ENCODE measurements around the gene S100A4.

S100A4 gene

DNA sequence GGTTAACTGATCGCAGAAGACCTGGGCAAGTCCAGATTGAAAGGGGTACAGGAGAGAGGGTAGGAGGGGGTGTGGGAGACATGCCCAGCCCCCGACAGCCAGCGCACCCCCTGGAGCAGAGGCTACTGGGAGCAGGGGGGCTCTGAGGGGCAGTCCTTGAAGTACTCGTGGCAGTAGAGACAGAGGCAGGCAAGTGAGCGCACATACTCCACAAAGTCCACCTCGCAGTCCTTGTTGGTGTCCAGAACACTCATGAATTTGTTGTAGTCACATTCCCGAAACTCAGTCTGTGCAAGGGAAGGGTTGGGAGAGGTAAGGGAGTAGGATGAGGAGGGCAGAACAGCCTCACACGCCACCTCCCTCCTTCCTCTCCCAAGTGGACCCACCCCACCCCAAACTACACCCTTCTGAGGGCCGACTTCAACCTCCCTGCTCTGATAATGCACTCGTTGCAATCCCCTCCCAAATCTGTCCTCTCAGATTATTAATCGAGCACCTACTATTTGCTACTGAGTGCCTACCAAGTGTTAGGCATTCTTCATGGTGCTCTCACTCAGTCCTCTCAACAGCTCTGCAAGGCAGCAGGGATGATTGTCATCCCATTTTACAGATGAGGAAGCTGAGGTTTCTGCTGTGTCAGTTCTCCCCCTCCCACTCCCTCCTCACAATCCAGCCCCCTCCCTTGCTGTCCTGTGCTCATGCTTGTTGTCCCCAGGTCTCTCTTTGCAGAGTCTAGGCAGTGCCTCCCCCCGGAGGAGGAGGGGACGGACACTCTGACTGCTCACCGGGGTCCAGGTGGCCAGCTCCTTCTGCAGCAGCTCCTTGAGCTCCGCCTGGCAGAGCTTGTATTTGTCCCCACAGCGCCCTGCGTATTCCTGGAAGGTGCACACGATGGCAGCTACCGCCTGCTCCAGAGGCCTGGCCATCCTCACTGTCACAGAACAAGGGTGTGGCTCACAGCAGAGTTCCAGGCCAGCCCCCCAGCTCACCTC lies 2.2 kb upstream of the S100A4 start:
- DNase-seq (ENCODE audit: low read depth) = no peak

DNA sequence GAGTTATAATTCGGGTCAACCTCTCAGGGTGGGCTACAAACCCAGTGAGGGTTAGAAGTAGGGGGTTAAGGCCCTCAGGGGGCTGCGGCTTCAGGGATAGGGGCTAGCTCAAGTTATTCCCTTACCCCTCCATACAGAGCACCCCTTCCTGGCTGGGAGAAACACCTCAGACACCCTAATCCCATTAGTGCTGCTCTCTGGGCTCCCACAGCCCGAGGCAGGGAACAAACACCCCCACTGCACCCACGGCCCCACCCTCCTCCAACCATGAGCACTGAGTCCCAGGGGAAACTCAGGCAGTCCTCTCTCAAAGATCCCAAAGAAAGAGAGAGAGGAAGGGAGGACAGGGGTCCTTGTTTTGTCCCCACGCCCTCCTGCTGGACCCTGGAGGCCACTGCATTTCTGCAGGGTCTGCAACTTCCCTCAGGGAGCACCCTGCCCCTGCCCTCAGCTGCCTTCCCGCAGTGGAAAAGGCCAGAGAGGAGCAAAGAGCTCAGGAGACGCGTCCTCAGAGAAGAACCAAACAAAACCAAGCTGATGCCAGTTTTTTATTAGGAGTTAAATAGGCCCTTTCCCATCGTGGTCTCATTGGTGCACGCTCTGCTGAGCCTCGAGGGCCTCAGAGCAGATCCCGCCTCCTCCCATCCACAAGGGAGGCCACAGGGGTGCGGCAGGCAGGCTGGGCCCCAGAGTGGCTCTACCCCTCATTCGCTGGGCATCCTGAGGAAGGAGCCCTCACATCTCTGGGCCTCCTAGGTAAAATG lies 1.4 kb upstream of the S100A4 start:
- DNase-seq (ENCODE audit: low read depth) = no peak

DNA sequence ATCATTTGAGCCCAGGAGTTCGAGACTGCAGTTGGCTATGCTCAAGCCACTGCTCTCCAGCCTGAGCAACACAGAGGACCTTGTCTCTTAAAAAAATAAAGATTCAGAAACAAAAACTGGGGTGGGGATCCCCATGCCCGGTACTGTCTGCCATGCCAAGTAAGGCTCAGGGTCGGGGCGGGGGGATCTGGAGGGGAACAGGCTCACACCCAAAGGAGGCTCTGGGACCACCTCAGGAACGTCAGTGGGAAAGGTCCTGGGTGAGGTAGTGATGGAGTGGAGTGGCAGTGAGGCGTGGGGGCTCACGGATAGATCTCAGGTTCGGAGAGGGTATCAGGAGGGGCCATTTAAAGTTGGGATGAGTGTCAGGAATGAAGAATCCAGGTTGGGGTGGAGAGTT lies 765 bp upstream of the S100A4 start:
- DNase-seq (ENCODE audit: low read depth) = no peak

DNA sequence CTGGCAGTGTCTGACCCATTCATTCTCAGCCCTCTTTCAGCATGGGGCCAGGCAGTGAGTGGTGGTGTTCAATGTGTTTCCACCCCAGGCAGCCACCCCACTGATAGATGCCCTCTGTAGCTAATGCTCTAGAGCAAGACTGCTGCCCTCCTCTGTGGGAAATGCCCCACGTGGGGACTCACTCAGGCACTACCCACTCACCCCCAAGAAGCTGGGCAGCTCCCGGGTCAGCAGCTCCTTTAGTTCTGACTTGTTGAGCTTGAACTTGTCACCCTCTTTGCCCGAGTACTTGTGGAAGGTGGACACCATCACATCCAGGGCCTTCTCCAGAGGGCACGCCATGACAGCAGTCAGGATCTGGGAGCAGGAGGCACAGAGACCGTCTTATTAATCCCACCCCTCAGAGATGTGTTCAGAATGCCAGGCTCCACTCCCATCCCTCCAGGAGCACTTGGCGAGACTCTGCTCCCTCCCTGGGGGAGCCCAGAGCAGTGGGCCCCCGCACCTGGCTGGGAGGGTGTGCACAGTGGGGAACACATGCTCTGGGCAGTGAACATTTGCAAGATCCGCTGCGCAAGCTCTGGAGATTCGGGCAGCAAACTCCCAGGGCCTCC lies 1.0 kb downstream of the S100A4 start:
- no peak for DNase-seq (ENCODE audit: low read depth)

DNA sequence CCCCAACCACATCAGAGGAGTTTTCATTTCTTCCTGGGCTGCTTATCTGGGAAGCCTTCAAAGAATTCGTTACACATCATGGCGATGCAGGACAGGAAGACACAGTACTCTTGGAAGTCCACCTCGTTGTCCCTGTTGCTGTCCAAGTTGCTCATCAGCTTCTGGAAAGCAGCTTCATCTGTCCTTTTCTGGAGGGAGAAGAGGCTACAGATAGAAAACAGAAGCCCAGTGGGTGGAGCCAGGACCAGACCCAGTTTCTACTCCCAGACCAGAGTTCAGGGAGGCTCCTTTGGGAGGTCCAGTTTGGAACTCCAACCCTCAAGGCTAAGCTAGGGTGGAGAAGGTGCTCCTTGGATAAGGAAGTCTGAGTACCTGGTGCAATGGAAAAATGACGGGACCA lies 1.9 kb downstream of the S100A4 start:
- DNase-seq (ENCODE audit: low read depth) = no peak

DNA sequence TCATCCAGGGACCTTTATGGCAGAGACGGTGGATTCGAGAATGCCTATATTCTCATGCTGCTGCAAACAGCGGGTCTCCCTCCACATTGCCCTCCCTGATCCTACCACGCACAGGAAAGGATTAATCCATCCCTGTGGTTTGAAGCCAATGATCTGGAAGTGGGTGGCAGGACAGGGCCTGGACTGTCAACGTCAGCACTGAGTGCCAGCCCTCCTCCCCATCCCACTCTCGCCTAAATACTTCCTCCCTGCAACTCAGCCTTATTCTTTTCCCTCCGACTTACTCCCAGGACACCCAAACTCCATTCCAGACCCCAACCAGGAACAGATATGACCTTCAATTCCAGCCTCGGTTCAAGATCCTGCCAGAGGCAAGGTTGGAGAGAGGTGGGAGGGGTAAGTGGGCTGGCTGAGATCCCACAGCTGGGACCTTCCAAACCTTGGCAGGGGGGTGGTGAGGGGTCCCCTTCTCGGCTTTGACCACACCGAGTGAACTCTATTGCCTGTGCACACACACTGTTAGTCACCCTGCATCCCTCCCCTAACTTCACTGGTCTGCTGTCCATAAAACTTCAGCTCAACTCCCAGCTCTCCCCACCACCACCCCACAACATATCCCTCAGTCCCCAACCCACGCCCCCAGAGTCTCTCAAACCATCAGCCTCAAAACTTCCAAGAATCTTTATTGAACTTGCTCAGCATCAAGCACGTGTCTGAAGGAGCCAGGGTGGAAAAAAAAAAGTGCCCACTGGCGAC lies 2.5 kb downstream of the S100A4 start:
- no peak for DNase-seq (ENCODE audit: low read depth)

DNA sequence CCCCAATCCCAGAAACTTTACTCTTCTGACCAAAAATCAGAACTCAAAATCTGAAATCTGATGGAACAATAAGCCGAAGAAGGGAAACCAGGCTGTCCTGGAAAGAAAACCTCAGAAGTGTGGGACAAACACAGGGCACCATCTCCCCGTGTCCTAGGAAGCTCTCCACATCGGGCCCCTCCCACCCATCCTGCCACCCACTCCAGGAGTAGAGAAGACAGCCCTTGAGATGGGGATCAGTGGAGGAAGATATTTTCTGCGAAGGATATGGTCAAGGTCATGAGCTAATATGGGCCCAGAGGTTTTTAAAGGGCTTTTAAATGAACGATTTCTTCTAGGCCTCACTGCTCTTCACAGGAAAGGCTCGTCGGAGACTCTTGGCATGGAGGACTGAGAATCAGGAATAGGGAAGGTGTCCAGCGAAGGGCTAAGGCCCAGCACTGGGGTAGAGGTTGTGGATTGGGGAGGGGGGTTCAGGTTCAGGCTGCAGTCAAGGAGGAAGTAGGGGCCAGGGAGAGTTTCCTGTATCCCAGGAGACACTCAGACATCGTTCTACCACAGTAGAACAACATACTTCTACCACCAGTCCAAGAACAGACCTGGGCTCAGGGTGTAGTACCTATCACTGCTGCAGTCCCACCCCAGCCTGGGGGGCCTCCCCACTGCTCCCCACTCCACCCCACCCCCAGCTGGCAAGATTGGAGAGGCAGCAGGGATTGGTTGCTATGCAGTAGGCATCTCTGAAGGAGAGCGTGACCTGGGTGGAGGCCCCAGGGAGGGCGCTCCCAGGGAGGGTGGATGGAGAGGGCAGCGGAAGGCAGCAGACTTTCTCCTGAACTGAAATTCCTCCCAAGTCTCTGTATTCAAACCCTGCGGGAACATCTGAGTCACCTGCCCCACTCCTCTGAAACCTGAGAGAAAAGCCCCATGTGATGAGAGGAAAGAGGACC lies 3.7 kb downstream of the S100A4 start:
- DNase-seq (ENCODE audit: low read depth) = no peak

DNA sequence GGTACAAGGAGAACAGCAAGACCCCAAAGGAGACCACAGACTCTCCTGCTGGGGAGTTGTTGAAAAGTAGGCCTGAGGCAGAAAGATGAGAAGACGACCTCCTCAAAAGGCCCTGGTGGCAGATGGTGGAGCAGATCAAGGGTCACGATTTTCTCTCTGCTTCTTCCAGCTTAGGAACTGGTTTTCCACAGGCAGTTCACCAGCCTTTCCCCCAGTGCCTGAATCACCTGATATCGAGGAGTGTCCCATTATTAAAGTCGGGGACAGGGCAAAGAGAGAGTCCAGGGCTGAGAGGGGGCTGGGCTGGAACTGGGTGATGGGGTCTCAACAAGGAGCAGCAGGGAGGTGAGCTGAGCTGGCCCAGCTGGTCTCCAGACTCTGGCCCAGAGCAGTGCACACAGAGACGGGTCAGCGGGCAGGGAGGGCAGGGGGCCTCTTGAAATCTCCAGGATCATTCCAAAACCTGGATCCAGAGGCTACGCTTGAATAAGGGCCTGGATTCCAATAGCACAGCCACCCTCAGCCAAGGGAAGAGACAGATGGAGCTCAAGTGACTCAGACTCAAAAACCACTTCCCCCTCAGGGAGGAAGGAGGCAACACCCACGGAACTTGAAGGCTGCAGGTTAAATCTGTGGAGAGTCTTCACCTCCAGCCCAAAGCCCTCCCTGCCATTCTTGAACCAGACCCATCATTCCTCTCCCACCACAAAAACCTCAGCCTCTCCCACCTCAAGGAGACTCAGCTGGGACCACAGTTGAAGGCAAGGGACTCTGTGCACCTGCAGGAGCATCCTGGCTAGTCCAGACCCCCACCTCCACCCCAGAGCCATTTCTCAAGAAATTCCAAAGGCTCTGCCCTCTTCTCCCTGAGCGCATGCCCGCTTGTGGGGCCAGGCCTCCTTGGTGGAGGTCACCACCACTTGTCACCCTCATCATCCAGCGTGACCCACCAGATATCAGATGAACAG lies 4.9 kb downstream of the S100A4 start, which contains the start of gene S100A5:
Gene S100A5 (minus strand): TSS at position 541 of the 968 bp plus-strand sequence. CDS start 743 bp downstream, outside the sequence.
- peak; percentile 50 for DNase-seq (ENCODE audit: low read depth)

DNA sequence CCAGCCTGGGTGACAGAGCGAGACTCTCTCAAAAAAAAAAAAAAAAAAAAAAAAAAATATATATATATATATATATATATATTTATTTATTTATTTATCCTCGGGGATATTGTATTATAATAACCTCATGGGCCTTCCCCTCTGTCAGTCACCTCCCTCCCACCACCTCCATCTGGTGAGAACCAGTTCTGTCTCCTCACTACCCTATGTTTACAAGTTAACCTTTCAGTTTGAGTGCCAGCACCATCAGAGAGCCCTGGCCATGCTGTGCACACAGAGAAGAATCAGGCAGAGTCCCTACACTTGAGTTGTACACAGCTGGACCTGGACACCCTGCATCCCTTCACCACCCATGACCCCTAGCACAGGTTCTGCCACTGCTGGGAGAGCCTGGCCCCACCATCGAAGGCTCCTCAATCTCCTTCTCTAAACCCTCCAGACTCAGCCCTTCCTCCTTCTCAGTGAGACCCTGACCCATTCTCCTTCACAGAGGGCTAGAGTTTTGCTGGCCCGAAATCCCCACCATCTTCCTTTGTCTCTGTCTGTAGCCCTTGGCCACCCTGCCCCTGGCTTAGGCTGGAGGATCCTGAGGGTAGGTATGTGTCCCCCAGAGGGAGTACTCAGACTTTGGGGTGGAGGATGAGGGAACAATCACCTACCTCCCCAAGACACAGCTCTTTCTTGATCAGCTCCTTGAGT lies 6.1 kb downstream of the S100A4 start:
- DNase-seq (ENCODE audit: low read depth) = no peak

DNA sequence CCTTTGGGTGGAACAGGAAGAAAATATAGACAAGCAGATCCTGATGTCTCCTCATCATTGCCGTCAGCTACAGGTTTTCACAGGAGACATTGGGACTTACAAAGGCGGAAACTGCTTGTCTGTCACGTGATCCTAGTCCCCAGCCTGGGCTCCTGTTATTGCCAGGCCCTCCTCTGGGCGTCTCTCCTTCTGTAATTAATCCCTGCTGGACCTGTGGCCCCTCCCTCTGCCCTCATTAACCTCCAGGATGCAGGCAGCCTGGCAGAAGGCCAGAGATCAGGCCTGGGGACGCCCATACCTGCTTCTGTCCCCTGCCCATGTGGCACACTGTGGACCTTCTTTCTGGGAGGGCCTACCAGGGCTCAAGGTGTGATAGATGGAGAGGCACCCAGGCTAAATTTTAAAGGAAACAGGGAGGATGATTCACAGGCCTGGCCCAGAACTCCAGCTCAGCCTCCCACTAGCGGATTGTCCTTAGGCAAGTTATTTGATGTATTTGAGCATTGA lies 7.2 kb downstream of the S100A4 start:
- DNase-seq (ENCODE audit: low read depth) = no peak

DNA sequence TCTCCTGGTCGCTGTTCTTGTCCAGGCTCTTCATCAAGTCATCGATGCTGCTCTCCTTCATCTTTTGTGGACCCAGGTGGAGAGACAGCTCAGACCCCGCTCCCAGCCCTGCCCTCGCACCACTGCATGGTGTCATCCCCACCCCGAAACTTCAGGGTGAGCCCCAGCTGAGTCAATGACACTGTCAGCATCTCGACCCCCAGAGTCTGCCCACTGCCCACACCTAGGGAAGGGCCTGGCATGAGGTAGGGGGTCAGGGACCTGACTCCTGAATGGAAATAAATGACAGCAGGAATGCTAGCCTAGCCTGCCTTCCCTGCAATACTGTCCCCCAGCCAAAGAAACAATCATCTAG lies 8.3 kb downstream of the S100A4 start:
- DNase-seq (ENCODE audit: low read depth) = no peak

DNA sequence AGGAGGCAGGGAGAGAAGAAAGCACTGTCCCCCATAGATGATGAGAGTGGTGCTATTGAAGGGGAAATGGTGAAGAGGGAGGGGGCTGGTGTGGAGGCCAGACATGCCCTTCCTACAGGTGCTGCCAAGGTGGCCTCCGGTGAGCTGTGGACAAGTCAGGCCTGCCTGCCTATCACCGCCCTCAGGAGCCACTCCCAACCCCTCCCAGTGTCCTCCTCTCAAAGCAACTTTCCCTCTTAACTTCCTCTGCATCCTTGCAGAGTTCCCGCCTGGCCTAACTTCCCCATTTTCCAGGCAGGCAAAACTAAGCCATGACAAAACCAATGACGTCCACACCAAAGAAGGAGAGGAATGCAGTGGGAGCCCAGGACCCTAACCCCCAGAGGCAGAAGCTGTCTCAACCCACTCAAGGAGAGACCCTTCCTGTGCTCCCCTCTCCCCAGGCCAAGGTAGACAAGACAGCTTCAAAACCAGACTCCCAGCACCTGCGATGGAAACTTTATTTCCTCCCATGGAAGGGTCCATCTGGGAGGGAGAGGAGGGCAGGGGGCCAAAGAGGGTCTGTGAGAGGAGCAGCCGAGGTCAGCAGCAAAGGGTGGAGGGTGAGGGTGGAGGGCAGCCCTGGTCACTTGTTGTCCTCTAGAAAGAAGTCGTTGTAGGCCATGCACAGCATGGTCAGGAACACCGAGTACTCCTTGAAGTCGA lies 8.8 kb downstream of the S100A4 start:
- DNase-seq (ENCODE audit: low read depth) = no peak

DNA sequence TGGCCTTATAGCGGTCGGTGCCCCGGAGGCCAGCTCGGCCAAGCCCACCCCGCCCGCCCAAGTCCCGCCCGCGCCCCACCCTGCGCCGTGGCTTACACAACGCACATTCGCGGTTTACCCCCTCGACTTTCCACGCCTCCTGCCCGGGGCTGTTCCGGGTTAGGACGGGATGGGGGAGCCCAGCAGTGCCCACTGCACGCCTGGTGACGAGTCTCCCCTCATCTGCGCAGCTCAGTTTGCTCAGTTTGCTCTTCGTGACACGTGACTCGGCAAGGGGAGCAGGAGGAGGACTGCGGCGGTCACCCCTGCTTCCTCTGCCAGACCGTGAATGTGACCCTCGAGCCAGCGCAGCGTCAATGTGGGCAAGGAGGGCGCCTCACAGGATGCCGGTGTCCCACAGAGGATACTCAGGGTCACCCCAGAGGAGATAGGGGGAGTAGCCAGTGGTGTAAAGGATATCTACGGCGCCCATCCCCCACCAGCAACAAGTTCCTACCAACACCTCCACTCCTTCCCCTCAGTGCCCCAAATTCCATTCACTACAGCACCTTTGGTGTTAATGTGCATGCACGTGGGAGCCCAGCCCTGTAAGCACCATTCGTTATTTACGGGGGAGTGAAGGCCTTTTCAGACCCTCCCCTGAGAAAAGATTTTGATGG lies 9.5 kb downstream of the S100A4 start:
- DNase-seq (ENCODE audit: low read depth) = peak; percentile 67

DNA sequence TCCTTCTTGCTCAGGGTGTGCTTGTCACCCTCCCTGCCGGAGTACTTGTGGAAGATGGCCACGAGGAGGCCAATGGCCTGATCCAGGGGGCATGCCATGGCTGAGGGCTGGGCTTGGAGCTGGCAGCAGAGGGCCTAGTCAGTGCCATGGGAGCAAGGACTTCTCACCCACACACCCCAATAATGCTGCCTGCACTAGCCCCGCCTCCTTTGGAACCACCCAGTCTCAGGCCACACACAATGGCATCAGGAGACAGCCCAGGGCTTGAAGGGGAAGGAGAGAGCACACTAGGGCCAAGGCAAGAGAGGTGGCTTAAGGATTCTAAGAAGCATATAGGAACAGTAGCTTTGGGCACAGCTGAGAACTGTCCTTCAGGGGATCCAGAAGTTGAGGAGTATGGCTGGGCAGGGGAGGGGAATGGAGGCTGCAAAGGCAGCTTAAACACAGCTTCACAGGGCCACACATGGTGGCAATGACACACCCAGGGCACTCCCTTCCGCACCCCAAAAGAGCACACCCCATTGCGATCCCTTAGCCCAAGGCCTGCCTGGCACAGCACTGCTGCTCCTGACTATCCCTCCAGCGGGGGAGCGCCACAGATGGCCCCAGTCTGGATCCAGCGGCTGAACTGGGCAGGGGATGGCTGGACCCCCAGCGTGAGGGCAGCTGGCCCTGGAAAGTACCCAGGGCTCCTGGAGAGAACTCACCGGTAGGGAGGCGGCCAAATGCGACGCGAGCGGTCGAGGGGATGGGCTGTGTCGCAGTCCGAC lies 10.2 kb downstream of the S100A4 start, which contains the start of gene S100A6:
Gene S100A6 (minus strand): TSS at position 750 of the 770 bp plus-strand sequence. CDS start 652 bp downstream, at position 98.
- DNase-seq (ENCODE audit: low read depth) = no peak

DNA sequence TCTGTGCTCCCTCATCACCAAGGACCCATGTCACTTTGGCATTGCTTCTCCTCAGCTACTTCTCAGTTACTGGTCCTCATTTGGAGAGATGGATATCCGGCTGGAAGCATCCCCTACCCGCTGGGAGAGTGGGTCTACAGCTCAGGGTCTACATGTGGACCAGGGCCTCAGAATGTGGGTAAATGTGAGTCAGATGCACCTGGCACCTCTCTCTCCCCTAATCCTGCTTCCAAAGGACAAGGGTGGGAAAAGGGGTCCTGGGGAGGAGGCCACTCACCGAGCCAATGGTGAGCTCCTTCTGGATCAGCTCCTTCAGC lies 10.7 kb downstream of the S100A4 start:
- no peak for DNase-seq (ENCODE audit: low read depth)

DNA sequence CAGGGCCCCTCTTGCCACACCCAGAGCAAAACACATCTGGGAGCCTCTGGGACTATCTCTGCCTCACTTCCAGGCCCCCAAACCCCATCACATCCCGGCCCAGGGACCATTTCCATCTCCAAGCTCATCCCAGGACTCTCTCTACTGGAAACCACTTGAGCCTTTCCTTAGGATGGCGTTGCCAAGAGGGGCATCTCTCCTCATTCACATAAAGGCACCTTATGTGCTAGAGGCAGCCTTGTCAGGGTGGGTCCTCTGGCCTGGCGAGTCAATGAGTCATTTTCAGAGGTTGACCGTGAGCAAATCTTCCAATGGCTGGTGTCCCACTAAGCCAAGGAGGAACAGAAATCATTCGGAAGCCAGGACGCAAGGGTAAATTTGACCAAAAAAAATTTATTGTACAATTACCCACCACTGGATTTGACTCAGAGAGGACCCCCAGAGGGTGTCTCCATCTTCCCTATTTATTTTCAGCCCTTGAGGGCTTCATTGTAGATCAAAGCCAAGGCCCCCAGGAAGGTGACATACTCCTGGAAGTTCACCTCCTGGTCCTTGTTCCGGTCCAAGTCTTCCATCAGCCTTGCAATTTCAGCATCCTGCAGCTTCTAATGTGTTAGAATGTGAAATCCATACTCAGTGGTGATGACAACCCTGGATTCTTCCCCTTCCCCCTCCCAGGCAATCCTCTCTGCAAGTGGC lies 11.2 kb downstream of the S100A4 start:
- no peak for DNase-seq (ENCODE audit: low read depth)
